ENCODE data around the gene C20orf202. TPM values are rescaled to one million over a fixed set of nuclear protein-coding genes. Genes with fewer than 3 reads are reported as not detected.
"Not testable (repeated sequence)": the region's sequence is repeated elsewhere in the genome, so short reads cannot be mapped to it uniquely, and the experiment has no call there.

The C20orf202 gene
- polyA plus RNA-seq, 2 of the 4 experiments (the other 2 are of a cell fraction): 0.12 TPM; not detected in 1

DNA sequence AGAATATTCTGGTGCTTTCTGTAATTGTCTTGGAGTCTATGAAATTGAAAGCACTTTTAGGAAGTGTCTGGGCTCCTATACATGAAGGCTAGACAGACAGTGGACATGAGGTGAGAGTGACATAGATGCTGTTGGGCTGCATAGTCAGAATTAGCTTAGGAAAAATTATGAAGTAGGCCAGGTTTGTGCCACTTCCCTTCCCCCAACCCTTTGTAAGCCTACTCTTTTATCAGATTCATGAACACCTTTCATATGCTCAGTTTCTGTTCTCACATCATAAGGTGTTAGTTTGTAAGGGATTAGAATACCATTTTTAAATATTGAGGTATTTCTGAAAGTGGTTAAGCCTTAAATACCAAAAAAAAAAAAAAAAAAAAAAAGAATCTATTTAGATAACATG is 44.4 kb downstream of the C20orf202 start:
- ATAC-seq: no peak
- no peak overlapping the region for H3K4me2 ChIP-seq
- DNase-seq (ENCODE audit: low read depth in 1 of 2, low spot score in 1 of 2): no peak
- no peaks in the 10 kb centered on the region for H3K9me3 ChIP-seq
- FAIRE-seq: no peak
- peaks cover 1% of the 10 kb centered on the region; the same call in 1 of the 3 replicates for H3K4me1 ChIP-seq
- no peak overlapping the region for H3K4me3 ChIP-seq
- ChIA-PET CTCF (interaction anchor here (0.5 to 1.0 kb wide), 3 partner anchors 36 to 290 kb away, joined by 3 to 4 read pairs (median 4); no protein-coding TSS in a partner anchor), POLR2A (no interaction called here)
- TF ChIP-seq, protein P1, sequence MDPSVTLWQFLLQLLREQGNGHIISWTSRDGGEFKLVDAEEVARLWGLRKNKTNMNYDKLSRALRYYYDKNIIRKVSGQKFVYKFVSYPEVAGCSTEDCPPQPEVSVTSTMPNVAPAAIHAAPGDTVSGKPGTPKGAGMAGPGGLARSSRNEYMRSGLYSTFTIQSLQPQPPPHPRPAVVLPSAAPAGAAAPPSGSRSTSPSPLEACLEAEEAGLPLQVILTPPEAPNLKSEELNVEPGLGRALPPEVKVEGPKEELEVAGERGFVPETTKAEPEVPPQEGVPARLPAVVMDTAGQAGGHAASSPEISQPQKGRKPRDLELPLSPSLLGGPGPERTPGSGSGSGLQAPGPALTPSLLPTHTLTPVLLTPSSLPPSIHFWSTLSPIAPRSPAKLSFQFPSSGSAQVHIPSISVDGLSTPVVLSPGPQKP (IDR thresholded peaks at IDR 0.05; ENCODE audit: low read depth, low read length): no peak
- TF ChIP-seq CHD4 (IDR thresholded peaks at IDR 0.05; ENCODE audit: borderline replicate concordance): no peak
- TF ChIP-seq, protein P2, sequence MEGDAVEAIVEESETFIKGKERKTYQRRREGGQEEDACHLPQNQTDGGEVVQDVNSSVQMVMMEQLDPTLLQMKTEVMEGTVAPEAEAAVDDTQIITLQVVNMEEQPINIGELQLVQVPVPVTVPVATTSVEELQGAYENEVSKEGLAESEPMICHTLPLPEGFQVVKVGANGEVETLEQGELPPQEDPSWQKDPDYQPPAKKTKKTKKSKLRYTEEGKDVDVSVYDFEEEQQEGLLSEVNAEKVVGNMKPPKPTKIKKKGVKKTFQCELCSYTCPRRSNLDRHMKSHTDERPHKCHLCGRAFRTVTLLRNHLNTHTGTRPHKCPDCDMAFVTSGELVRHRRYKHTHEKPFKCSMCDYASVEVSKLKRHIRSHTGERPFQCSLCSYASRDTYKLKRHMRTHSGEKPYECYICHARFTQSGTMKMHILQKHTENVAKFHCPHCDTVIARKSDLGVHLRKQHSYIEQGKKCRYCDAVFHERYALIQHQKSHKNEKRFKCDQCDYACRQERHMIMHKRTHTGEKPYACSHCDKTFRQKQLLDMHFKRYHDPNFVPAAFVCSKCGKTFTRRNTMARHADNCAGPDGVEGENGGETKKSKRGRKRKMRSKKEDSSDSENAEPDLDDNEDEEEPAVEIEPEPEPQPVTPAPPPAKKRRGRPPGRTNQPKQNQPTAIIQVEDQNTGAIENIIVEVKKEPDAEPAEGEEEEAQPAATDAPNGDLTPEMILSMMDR (IDR thresholded peaks at IDR 0.05): no peak
- TF ChIP-seq KDM5A (IDR thresholded peaks at IDR 0.05): no peak
- TF ChIP-seq, protein P3, sequence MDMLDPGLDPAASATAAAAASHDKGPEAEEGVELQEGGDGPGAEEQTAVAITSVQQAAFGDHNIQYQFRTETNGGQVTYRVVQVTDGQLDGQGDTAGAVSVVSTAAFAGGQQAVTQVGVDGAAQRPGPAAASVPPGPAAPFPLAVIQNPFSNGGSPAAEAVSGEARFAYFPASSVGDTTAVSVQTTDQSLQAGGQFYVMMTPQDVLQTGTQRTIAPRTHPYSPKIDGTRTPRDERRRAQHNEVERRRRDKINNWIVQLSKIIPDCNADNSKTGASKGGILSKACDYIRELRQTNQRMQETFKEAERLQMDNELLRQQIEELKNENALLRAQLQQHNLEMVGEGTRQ (IDR thresholded peaks at IDR 0.05): no peak
- TF ChIP-seq FOSB (CRISPR knock-in tag; IDR thresholded peaks at IDR 0.05): no peak
- TF ChIP-seq MAZ (IDR thresholded peaks at IDR 0.05; ENCODE audit: borderline replicate concordance, low read depth, low read length): no peak
- TF ChIP-seq SREBF2 (IDR thresholded peaks at IDR 0.05): no peak
- TF ChIP-seq, protein P4, sequence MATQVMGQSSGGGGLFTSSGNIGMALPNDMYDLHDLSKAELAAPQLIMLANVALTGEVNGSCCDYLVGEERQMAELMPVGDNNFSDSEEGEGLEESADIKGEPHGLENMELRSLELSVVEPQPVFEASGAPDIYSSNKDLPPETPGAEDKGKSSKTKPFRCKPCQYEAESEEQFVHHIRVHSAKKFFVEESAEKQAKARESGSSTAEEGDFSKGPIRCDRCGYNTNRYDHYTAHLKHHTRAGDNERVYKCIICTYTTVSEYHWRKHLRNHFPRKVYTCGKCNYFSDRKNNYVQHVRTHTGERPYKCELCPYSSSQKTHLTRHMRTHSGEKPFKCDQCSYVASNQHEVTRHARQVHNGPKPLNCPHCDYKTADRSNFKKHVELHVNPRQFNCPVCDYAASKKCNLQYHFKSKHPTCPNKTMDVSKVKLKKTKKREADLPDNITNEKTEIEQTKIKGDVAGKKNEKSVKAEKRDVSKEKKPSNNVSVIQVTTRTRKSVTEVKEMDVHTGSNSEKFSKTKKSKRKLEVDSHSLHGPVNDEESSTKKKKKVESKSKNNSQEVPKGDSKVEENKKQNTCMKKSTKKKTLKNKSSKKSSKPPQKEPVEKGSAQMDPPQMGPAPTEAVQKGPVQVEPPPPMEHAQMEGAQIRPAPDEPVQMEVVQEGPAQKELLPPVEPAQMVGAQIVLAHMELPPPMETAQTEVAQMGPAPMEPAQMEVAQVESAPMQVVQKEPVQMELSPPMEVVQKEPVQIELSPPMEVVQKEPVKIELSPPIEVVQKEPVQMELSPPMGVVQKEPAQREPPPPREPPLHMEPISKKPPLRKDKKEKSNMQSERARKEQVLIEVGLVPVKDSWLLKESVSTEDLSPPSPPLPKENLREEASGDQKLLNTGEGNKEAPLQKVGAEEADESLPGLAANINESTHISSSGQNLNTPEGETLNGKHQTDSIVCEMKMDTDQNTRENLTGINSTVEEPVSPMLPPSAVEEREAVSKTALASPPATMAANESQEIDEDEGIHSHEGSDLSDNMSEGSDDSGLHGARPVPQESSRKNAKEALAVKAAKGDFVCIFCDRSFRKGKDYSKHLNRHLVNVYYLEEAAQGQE (IDR thresholded peaks at IDR 0.05): no peak
- TF ChIP-seq CBX8 (IDR thresholded peaks at IDR 0.05): no peak
- no peak for TF ChIP-seq FOXS1 (CRISPR knock-in tag; IDR thresholded peaks at IDR 0.05)
- no peak for TF ChIP-seq HOXA7 (CRISPR knock-in tag; IDR thresholded peaks at IDR 0.05)
- TF ChIP-seq, protein P5, sequence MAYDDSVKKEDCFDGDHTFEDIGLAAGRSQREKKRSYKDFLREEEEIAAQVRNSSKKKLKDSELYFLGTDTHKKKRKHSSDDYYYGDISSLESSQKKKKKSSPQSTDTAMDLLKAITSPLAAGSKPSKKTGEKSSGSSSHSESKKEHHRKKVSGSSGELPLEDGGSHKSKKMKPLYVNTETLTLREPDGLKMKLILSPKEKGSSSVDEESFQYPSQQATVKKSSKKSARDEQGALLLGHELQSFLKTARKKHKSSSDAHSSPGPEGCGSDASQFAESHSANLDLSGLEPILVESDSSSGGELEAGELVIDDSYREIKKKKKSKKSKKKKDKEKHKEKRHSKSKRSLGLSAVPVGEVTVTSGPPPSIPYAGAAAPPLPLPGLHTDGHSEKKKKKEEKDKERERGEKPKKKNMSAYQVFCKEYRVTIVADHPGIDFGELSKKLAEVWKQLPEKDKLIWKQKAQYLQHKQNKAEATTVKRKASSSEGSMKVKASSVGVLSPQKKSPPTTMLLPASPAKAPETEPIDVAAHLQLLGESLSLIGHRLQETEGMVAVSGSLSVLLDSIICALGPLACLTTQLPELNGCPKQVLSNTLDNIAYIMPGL (CRISPR knock-in tag; IDR thresholded peaks at IDR 0.05; ENCODE audit: borderline replicate concordance): no peak
- no peak for TF ChIP-seq RCOR1 (IDR thresholded peaks at IDR 0.05; ENCODE audit: low read depth, low read length)
- TF ChIP-seq HOXB5 (CRISPR knock-in tag; IDR thresholded peaks at IDR 0.05): no peak
- TF ChIP-seq TP53 (CRISPR knock-in tag; IDR thresholded peaks at IDR 0.05): no peak
- TF ChIP-seq ZC3H11A (IDR thresholded peaks at IDR 0.05): no peak
- no peak for TF ChIP-seq NPAS2 (CRISPR knock-in tag; IDR thresholded peaks at IDR 0.05; ENCODE audit: borderline replicate concordance)
- TF ChIP-seq NR3C1 (IDR thresholded peaks at IDR 0.05): no peak
- TF ChIP-seq MYC (IDR thresholded peaks at IDR 0.05; ENCODE audit: borderline replicate concordance, low read length): no peak
- H3K27ac ChIP-seq: no peak overlapping the region

DNA sequence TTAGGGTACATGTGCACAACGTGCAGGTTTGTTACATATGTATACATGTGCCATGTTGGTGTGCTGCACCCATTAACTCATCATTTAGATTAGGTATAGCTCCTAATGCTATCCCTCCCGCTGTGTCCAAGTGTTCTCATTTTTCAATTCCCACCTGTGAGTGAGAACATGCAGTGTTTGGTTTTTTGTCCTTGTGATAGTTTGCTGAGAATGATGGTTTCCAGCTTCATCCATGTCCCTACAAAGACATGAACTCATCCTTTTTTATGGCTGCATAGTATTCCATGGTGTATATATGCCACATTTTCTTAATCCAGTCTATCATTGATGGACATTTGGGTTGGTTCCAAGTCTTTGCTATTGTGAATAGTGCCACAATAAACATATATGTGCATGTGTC is 47.0 kb downstream of the C20orf202 start:
- FAIRE-seq; H3K4me1 ChIP-seq; H3K4me2 ChIP-seq; POLR2A ChIA-PET; H3K4me3 ChIP-seq; H3K9me3 ChIP-seq; H3K27ac ChIP-seq; ATAC-seq; DNase-seq (ENCODE audit: low read depth in 1 of 2, low spot score in 1 of 2): not testable (repeated sequence)
- WGBS (ENCODE audit: missing lambda C conversion rate): 35% methylated on average over 2 of the region's 2 CpGs
- CTCF ChIA-PET: interaction anchor here (1.6 to 2.8 kb wide), 2 partner anchors 23 to 65 kb away, joined by 3 to 12 read pairs; partner anchors contain the start of gene RAD21L1

All from A549 (cell line).